GM21576 (cell line): ENCODE measurements around the gene IFNA2.
"Not testable (repeated sequence)": the region's sequence is repeated elsewhere in the genome, so short reads cannot be mapped to it uniquely, and the experiment has no call there.

ENCODE experiments used
- ATAC-seq: cut with Tn5 transposase; IDR thresholded peaks from one replicate; pipeline ENCODE4 v1.9.1; 2021; ENCODE audit warnings: mild to moderate bottlenecking, moderate library complexity; ENCODE audit not compliant: unreplicated experiment

The IFNA2 gene

DNA sequence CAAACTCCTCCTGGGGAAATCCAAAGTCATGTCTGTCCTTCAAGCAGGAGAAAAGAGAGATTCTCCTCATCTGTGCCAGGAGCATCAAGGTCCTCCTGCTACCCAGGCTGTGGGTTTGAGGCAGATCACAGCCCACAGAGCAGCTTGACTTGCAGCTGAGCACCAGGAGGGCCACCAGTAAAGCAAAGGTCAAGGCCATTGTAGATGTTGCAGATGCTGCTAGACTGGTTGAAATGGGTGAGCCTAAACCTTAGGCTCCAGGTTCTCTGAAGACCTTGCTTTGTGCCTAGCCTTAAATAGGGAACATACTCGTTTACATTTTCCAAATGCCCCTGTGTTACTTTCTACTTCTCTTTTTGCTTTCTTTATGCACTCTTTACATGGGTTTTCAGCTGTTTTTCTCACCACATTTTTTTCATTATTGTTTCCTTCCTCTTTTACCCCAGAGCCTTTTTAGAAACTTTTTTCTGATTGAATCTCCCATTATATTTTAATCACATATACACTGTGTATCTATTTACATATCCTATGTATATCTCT lies at the start of gene IFNA2:
Gene IFNA2, minus strand, starts transcription at position 268 of the 540 bp plus-strand sequence. Its CDS starts 69 bp downstream, at position 199.
- ATAC-seq = no peak

DNA sequence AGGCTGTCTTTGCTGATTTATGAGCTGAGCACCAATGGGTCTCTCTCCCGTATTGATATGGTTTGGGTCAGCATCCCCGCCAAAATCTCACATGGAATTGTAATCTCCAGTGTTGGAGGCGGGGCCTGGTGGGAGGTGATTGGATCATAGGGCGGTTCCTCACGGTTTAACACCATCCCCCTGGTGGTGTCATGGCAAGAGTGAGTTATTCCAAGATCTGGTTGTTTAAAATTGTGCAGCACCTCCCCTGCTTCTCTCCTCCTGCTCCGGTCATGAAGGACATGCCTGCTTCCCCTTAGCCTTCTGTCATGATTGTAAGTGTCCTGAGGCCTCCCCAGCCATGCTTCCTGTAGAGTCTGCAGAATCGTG lies 49.8 kb upstream of the IFNA2 start:
- ATAC-seq = not testable (repeated sequence)

DNA sequence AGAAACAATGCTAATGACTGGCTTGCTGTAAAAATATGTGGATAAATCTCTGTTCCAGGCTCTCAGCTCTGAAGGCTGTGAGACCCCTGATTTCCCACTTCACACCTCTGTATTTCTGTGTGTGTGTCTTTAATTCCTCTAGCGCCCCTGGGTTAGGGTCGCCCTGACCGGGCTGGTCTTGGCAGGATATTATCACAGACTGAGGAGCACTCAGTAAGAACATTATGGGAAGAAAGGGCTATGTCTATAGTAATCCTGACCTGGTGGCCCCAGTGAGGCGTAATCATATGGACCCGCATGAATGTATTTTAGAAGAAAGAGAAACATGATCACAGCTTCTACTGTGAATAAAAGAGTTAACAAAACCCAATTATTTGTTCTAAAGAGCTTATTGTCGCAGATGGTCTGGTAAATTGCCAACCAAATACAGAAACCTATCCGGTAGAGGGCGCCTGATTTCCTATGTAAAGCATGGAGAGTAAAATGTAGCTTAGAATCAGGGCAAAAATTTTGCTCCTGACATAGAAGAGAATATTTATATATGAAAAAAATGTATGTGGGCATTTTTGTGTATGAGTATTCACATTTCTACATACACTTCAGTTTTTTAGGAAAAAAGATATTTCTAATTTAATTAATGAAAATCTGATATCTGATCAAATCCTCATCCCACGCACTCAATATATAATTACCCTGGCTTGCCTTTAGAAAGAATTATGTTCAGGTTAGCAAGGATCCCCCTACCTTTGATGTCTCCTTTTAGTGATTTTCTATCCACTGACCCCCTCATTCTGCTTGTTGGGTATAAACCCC lies 49.2 kb upstream of the IFNA2 start:
- no peak for ATAC-seq

DNA sequence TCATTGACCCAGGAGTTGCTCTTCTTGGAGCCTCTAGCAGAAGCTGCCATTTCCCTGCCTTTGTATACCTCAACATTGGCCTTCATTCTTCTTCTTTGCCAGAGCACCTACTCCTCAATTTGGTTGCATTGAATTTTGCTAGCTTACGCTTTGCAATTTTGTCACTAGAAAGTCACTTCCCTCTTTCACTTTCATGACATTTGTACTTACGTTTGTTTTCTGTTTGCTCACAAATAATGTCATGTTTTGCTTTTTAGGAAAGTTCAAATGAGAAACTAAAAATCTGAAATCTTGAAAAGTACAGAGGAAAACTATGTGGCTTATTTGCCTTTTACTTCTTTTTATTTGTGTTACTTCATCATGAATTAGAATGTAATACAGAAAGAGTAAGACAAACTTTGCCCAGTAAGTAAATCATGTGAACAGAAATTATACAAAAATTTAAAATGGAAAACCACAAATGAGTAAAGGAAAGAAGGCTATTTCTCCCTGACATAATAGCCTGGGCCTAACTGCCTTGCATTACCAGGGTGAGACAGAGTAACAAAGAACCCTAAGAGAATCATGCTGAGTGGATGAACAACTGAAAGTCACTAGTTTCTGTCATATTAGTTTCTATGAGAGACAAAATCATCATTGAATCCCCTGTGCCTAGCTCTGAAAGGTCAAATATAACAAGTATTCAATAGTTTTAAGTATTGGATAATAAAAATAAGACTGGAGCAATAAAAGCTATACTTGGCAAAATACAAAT lies 47.7 kb upstream of the IFNA2 start:
- ATAC-seq = peak; percentile 58

DNA sequence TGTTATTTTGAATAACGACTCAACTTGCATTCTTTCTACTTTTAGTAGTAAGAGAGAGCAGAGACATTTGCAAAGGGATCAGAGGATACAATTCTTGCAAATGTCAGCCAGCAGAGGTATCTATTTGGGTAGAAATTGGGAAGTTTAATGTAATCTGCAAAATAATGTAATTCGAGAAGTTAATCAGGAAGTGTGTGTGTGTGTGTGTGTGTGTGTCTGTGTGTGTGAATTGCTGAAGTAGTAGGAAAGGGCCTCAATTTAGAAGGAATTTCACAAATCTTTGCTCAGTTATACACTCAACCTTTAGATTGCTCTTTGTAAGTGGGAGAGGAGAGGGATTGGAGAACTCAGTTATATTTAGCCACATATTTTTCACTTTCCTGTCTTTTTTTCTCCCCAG lies 44.0 kb upstream of the IFNA2 start:
- no peak for ATAC-seq

DNA sequence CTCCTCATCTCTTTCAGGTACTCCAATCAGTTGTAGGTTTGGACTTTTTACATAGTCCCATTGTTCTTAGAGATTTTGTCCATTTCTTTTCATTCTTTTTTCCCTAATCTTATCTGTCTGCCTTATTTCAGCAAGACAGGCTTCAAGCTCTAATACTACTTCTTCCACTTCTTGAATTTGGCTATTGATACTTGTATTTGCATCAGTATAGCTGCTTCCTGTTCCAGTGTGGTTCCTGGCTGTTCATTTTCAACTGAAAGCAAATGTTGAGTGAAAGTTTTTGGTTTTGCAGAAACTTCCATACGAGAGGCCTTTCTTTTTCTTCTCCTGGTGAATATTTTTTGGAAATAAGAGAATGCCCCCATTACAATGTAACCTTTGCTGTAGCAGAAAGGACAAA lies 43.0 kb upstream of the IFNA2 start:
- ATAC-seq = peak; percentile 46

DNA sequence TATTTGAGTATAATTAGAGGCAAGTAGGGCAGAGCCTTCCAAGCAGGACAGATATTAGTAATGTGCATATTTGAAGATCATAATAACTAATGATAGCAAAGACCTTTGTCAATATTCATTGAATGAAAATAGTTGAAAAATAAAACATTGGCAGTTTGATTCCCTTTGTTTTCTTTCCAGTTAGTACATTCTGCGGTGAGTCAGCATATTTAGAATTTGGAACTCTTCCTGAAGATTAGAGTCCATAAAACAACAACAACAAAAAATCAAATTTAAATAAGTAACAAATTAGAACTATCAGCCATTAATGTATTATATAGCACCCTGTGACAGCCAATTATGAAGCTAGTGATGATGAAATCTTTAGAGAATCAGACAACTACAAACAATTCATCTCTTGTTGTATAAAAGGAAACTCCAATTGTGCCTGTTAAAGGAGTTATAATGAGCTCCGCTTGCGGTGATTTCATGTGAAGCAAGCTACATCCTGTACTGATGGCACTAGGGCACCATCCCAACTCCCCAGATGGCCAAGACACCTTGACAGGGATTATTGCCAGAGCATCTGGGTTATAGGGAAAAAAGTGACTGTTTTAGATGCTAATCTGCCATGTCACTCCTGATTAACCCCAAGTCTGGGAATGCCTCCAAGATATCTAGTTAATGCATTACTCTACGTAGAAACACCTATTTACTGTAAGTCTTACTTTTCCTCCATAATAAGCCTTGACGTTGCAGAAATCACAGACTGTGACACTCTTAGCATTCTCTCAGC lies 30.5 kb upstream of the IFNA2 start:
- no peak for ATAC-seq

DNA sequence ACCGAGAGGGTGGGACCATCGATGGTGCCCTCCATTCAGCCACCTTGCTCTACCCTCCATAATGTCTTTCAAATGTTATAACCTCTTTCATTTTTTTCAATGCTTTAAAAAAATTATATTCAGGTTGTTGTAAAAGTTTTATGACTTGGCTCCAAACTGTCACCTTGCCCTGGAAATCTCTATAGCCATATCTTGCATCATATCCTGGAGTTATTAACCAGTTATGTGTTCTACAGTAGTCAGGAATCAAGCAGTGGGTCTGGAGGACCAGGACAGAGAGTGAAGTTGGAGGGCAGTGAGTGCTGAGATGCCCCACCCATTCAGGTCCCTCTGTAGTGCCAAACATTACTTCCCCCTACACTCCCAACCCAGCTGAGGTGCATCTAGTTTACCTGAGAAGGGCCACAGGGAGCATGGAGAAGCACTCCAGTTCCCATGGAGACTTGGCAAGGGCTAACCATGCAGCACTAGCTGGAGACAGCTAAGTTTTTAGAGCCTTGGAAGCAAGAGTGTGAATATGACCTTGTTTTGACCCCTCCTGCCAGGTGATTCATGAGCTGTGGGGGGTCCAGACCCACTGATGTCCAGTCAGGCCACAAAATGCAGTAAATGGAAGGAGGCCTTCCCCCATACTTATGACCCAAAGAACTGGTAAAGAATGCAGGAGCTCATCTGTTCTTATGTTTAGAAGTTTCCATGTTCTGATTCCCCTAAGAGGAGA lies 29.2 kb upstream of the IFNA2 start:
- ATAC-seq = no peak

DNA sequence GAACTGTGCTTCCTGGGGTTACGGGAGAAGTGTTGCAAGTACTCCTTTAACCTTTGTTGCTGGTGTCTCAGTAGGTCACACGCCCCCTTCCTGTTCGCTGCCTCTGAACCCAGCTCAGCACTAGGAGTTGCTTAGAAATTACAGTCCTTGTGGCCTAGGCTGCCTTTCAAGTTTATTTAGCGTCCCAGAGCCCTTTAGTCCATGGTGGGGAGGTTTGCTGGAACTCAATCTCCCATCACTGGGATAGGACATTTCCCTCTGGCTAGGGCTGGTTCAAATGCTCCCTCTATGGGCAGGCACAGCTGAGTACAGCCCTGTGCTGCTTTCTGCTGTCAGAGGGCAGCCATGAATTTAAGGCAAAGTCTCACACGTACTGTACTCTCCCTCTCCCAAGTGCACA lies 28.4 kb upstream of the IFNA2 start:
- ATAC-seq = no peak

DNA sequence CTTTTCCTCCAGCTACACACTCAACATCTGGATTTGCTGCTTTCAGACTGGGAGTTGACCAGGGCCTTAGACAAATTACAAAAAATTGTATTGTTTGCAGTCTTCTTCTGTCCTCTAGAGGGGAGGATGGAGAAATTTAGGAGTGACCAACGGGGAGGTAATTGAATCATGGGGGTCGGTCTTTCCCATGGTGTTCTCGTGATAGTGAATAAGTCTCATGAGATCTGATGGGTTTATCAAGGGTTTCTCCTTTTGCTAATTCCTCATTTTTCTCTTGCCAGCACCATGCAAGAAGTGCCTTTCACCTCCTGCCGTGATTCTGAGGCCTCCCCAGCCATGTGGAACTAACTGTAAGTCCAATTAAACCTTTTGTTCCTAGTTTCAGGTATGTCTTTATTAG lies 28.0 kb upstream of the IFNA2 start:
- ATAC-seq = no peak

DNA sequence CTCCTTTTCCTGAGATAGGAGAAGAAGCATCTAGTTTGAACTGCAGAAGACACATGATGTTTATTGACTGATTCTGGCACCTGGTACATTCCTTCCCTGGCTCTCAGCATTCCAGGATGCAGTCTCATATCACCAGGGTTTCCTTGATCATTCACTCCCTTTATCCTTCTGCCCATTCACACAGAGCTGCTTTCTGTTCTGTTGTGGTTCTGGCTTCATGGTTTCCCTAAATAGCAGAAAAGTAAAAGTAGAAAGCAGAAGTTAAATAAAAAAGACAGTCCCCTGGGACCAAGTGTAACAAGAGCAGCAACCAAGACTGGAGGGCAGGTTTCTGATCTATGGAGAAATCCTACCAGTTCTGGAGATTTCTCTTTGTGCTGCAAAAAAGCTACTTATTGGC lies 26.9 kb upstream of the IFNA2 start:
- ATAC-seq = peak; percentile 46

DNA sequence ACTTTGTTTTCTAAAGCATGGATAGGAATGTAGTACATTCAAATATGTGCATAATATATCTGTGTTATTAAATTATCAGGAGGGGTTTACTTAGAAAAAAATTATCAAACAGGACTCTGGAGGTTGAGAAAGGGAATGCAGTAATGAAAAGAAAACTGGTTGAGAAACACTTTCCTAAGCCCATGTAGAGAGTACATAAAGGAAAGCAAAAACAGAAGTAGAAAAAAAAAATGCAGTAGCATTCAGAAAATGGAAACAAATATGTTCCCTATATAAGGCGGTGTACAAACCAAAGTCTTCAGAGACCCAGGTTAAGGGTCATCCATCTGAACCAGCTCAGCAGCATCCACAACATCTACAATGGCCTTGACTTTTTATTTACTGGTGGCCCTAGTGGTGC lies 23.6 kb upstream of the IFNA2 start, which contains the start of gene IFNA8:
Gene IFNA8, plus strand, starts transcription at position 301 of the 400 bp plus-strand sequence. Its CDS starts 60 bp downstream, at position 361.
- no peak for ATAC-seq

DNA sequence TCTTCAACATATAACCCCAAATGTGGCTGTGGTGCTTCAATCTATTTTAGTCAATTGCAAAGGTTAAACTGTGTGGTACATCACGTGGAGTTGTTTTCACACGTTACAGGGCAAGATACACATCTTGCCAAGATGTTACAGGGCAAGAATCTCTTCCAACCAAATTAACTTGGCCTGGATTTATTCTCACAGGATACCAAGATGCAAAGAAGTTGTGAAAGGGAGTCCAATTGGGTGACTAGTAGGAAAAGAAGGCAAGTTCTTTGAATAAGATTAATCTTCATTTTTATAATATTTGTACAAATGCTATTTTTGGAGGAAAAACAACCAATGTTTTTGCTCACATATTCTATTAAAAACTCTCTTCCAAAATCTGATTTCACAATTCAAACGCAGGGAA lies 18.9 kb upstream of the IFNA2 start:
- ATAC-seq = no peak

DNA sequence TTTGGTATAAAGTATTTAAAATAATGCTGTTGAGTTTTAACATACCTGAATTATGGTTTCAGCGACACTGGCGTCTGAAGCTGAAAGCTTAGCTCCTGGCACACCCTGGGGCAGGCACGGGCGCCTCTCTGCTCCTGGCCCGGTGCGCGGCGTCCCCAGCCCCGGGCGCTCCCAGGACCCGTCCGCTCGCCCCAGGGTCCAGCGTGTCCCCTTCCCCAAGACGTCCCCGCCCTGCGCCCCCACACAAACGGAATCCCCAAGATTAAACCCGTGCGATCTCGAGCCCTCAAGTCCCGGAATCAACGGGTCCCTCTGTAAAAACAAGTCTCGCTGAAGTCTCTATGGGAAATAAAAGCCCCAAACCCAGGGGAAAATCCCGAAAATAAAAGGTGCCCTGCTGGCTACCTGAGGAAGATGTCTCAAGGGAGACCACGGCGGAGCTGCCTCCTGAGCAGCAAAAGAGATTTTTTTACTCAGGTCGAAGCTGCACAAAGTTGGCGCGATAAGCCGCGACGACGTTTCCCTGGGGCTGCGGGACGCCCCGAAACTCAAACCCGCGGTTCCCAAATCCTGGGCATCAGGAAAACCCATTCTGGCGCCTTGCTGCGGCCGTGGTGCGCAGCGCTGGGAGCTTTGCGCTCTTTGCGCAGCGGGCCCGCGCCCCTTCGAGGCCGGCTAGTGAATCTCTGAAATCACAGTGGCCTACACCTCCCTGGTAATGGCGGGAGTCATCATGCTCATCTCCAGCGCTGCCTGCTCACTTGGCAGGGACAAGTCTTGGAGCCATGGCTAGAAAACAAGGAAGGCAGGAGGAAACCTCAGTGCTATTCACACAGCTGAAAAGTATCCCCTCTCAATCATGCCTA lies 17.4 kb upstream of the IFNA2 start:
- peak; percentile 58 for ATAC-seq

DNA sequence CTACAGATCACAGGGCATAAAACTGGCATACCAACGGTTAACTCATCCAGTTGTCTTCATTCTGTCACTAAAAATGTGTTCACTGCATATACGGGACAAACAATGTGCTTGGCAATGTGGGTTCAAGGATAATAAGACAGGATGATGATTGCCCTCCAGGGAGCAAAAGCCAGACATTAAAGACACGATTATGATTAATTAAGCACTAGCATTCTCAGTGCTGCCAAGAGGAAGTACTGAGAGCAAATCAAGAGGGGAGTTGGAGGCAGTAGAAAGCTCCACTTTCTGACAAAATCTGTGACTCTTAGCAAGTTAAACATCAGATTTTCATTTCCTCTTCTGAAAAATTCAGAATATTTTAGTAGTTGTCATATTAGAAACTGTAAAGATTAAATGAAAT lies 14.8 kb upstream of the IFNA2 start:
- no peak for ATAC-seq

DNA sequence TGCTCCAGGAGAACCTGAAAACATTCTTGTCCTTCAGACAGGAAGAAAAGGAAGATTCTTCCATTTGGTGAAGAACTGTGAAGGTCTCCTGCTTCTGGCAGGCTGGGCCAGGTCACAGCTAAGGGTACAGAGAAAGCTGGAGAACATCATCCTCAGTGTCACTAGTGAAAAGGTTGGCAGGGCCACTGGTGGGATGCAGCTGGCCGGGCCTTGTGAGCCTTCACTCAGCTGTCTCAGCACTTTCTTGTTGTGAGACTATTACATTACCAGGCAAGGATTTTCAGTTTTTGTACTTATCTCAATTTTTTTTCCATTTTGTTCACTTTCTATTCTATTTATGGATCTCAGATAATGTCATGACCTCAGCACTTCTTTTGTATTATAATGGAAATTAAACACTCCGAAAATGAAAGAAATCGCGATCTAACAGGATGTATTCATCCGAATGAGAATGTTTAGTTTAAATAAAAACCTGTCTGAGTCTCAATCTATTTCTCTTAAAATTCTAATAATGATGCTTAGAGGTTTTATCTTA lies 13.8 kb upstream of the IFNA2 start:
- no peak for ATAC-seq

DNA sequence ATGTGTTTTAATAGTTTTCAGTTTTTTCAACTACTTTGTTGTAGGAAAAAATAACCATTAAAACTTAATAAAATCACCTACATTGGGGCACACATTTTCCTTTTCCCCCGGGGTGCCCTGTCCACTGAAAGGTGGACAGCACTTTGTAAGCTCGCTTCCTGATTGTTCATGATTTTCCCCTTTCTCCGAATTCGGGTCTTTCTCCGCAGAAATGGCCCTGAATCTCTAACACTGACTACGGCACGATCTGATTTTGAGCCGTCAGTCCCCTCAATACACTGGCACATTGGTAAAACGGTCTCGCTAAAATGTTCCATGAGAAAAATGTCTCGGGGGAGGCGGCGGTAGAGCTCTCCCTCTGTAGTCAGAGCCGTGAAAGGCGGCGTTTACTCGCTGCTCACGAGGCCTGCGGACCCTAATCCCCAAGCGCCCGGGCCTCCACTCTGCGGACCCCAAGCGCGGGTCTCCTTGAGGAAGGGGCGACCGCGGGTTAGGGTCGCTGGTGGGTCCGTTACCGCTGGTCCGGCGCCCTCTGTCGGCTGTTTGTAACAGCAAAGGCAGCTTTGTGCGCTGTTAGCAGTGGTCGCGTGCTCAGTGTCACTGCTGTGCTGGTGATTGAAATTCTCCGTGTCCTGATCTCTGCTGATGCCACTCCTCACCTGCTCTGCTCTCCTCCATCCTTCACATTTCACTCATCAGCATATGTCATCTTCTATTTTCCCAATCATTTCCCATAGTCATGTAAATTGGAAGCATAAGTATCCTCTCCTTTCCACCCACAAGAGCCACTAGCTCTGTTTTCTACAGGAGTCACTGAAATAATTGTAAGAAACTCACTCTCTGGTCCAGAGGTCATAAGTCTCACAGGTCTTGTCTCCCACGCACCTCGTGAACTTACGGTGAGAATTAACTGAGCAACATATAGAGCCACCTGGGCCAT lies 10.8 kb upstream of the IFNA2 start:
- peak; percentile 77 for ATAC-seq

DNA sequence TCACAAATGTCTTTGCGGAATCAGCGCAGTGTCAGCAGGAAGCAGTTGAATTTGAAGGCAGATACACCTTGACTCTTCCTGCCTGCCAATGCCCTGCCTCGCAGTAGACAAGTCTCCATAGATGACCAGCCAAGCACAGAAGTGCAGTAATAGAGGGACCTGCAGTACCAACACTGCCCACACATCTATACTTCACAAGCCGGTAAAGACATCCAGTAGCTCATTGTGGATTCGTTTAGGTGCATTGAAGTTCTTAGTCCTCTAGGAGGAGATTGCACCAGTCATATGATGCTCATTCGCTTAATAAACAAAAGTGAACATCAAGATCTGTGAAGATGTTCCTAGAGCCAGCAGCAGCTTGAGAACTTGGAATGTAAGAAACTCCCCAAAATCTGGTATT lies 7.1 kb upstream of the IFNA2 start:
- peak; percentile 69 for ATAC-seq
